ENCODE measurements around the gene MAML2. TPM values are rescaled to one million over a fixed set of nuclear protein-coding genes. Genes with fewer than 3 reads are reported as not detected.

Gene MAML2
- total RNA-seq, 1 experiment from 2014 or later, result 0.11 TPM

DNA sequence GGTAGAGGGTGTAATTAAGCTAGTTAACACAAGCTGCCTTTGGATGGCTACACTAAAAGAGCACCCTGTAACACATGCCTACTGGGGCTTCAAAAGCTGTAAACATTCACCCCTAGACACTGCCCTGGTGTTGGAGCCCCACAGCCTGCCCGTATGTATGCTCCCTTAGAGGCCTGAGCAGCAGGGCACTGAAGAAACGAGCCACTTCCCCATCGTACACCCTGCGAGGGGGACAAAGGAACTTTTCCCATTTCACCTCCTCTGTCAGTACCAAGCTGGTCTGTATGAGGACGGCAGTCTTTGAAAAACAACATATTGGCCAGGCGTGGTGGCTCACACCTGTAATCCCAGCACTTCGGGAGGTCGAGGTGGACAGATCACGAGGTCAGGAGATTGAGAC lies 77.0 kb downstream of the MAML2 start:
- Histone ChIP-seq H3K4me2 (ENCODE audit: low read depth, low read length, poor library complexity, severe bottlenecking) (no peak overlapping the region), H3K9me3 (ENCODE audit: low read length) (no peaks in the 10 kb centered on the region), H3K4me3 (ENCODE audit: low read length) (no peak overlapping the region), H2AFZ (ENCODE audit: low read length) (no peak overlapping the region), H3K27ac (ENCODE audit: low read length) (no peak overlapping the region), H4K20me1 (ENCODE audit: insufficient read depth, low read depth, low read length) (no peaks in the 10 kb centered on the region), H3K36me3 (ENCODE audit: insufficient read depth, low read length) (no peaks in the 10 kb centered on the region), H3K9me2 (replicated peaks; ENCODE audit: insufficient read depth, low read length) (no peaks in the 10 kb centered on the region), H3K9ac (ENCODE audit: low read length) (no peak overlapping the region), H3K79me2 (ENCODE audit: low read length) (no peaks in the 10 kb centered on the region), H3K4me1 (ENCODE audit: low read length) (no peaks in the 10 kb centered on the region), H3K27me3 (ENCODE audit: low read length) (no peaks in the 10 kb centered on the region)
- no peak for DNase-seq

DNA sequence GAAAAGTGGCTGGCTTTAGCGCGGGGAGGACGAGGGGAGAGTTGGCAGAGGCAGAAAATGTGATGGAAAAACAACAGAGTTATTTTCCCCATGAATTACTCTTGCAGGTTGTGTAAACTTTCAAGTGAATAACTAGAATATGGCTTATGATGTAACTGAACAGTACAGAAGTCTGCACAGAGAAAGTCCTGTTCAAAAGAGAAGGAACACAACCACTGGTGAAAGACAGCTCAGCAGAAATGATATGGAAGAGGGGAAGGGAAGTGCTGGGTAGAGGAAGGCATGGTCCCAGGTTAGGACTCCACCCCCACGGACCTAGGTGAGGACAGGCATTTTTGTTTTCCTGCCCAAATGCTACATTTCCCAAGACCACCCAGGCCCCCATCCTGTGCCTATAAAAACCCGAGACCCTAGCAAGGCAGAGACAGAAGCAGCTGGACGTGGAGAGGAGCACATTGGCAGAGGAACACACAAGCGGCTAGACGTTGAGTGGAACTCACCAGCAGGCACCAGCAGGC lies 77.7 kb downstream of the MAML2 start:
- no peaks in the 10 kb centered on the region for H3K9me3 ChIP-seq (ENCODE audit: low read length)
- H3K9ac ChIP-seq (ENCODE audit: low read length), result no peak overlapping the region
- no peak overlapping the region for H3K27ac ChIP-seq (ENCODE audit: low read length)
- no peaks in the 10 kb centered on the region for H3K36me3 ChIP-seq (ENCODE audit: insufficient read depth, low read length)
- no peak for DNase-seq
- no peak overlapping the region for H2AFZ ChIP-seq (ENCODE audit: low read length)
- no peaks in the 10 kb centered on the region for H4K20me1 ChIP-seq (ENCODE audit: insufficient read depth, low read depth, low read length)
- H3K27me3 ChIP-seq (ENCODE audit: low read length), result no peaks in the 10 kb centered on the region
- no peaks in the 10 kb centered on the region for H3K9me2 ChIP-seq (replicated peaks; ENCODE audit: insufficient read depth, low read length)
- no peaks in the 10 kb centered on the region for H3K4me1 ChIP-seq (ENCODE audit: low read length)
- H3K4me2 ChIP-seq (ENCODE audit: low read depth, low read length, poor library complexity, severe bottlenecking), result no peak overlapping the region
- H3K79me2 ChIP-seq (ENCODE audit: low read length), result no peaks in the 10 kb centered on the region
- no peak overlapping the region for H3K4me3 ChIP-seq (ENCODE audit: low read length)

DNA sequence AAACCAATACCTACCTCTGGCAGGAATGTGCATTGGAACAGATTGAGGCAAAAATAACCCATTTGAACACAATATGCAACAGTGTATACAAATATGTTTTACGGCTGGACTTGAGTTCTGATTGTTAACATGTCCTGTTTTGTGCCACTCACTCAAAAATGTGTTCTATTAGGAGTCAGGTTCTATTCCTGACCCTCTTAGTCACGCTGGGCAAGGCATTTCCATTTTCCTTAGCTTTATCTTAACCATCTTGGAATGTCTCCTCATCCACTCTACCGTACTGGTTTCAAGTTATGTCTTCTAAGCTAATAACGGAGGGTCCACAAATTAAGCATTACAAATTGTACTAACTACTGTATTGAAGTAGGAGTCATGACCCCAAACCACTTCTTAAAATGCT lies 78.6 kb downstream of the MAML2 start:
- Histone ChIP-seq H4K20me1 (ENCODE audit: insufficient read depth, low read depth, low read length) (no peaks in the 10 kb centered on the region), H3K27me3 (ENCODE audit: low read length) (no peaks in the 10 kb centered on the region), H3K36me3 (ENCODE audit: insufficient read depth, low read length) (no peaks in the 10 kb centered on the region), H2AFZ (ENCODE audit: low read length) (no peak overlapping the region), H3K4me2 (ENCODE audit: low read depth, low read length, poor library complexity, severe bottlenecking) (no peak overlapping the region), H3K79me2 (ENCODE audit: low read length) (no peaks in the 10 kb centered on the region), H3K9ac (ENCODE audit: low read length) (no peak overlapping the region), H3K4me1 (ENCODE audit: low read length) (no peaks in the 10 kb centered on the region), H3K4me3 (ENCODE audit: low read length) (no peak overlapping the region), H3K27ac (ENCODE audit: low read length) (no peak overlapping the region), H3K9me2 (replicated peaks; ENCODE audit: insufficient read depth, low read length) (no peaks in the 10 kb centered on the region), H3K9me3 (ENCODE audit: low read length) (no peaks in the 10 kb centered on the region)
- no peak for DNase-seq

DNA sequence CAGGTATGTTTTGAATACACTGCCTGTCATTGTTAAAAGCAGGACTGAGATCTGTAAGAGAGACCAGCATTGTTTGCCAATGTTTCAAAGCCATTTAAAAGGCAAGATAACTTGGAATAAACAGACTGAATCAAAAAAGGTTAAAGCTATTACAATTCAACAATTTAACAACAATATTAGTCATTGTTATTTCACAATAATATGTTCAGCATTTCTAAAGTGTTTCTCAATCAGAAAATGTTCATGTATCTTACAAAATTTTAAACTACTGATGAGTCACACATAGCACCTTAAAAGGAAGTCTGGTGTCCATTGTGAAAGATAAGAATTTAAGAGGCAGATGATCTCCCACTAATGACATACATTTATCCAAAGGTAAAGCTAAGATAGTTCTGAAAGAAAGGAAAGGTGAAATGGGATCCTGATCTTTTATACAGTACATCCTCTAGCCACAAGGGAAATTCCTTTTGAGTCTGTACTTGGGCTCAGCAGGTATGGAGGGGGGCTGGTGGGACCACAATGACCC lies 79.7 kb downstream of the MAML2 start:
- no peaks in the 10 kb centered on the region for H3K9me3 ChIP-seq (ENCODE audit: low read length)
- no peak overlapping the region for H3K4me3 ChIP-seq (ENCODE audit: low read length)
- no peaks in the 10 kb centered on the region for H4K20me1 ChIP-seq (ENCODE audit: insufficient read depth, low read depth, low read length)
- H3K9ac ChIP-seq (ENCODE audit: low read length), result no peak overlapping the region
- no peak for DNase-seq
- no peaks in the 10 kb centered on the region for H3K4me1 ChIP-seq (ENCODE audit: low read length)
- H3K79me2 ChIP-seq (ENCODE audit: low read length), result no peaks in the 10 kb centered on the region
- no peak overlapping the region for H3K27ac ChIP-seq (ENCODE audit: low read length)
- H3K4me2 ChIP-seq (ENCODE audit: low read depth, low read length, poor library complexity, severe bottlenecking), result no peak overlapping the region
- no peak overlapping the region for H2AFZ ChIP-seq (ENCODE audit: low read length)
- H3K9me2 ChIP-seq (replicated peaks; ENCODE audit: insufficient read depth, low read length), result no peaks in the 10 kb centered on the region
- H3K36me3 ChIP-seq (ENCODE audit: insufficient read depth, low read length), result no peaks in the 10 kb centered on the region
- no peaks in the 10 kb centered on the region for H3K27me3 ChIP-seq (ENCODE audit: low read length)

DNA sequence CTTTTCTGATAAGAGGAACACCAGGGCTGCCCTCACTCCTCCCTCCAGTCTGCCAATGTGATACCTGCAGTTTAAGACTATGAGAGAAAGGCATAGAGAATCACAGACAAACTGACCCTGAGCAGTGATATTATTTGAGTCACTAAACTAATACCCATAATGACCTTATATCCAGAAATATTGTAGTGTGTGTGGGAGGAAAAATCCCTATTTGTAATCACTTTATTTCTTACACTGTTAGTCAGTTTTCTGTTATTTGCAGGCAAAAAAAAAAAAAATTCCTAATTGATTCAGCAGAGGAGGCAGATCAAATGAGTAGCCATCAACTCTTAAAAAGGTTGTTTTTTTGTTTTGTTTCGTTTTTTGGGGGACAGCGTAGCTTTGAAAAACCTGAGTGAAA lies 82.5 kb downstream of the MAML2 start:
- Histone ChIP-seq H3K4me2 (ENCODE audit: low read depth, low read length, poor library complexity, severe bottlenecking) (no peak overlapping the region), H3K4me1 (ENCODE audit: low read length) (no peaks in the 10 kb centered on the region), H3K9ac (ENCODE audit: low read length) (no peak overlapping the region), H3K4me3 (ENCODE audit: low read length) (no peak overlapping the region), H3K79me2 (ENCODE audit: low read length) (no peaks in the 10 kb centered on the region), H3K36me3 (ENCODE audit: insufficient read depth, low read length) (no peaks in the 10 kb centered on the region), H4K20me1 (ENCODE audit: insufficient read depth, low read depth, low read length) (no peaks in the 10 kb centered on the region), H3K27me3 (ENCODE audit: low read length) (no peaks in the 10 kb centered on the region), H3K27ac (ENCODE audit: low read length) (no peak overlapping the region), H3K9me3 (ENCODE audit: low read length) (no peaks in the 10 kb centered on the region), H3K9me2 (replicated peaks; ENCODE audit: insufficient read depth, low read length) (no peaks in the 10 kb centered on the region), H2AFZ (ENCODE audit: low read length) (no peak overlapping the region)
- no peak for DNase-seq

DNA sequence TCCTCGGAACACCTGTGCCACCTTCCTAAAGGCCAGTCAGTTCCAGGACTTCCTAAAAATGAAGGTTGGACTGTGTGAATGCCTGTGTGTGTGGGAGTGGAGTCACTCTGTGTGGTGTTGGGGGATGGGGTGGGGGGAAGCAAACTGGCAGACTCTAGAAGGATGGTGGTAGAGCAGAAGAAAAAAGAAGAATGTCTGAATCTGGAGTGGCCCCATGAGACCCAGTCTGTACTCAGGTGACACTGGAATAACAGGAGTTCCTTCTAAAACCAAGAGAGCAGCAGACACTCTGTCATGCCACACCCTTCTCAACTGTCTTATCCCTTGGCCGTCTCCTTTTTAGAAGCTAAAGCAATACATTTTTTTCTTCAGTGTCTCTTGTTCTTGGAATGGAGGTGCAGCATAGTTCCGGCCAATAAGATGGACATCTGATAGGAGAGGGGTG lies 82.9 kb downstream of the MAML2 start:
- no peaks in the 10 kb centered on the region for H3K4me1 ChIP-seq (ENCODE audit: low read length)
- no peak overlapping the region for H3K4me3 ChIP-seq (ENCODE audit: low read length)
- no peaks in the 10 kb centered on the region for H3K9me2 ChIP-seq (replicated peaks; ENCODE audit: insufficient read depth, low read length)
- H3K27me3 ChIP-seq (ENCODE audit: low read length), result no peaks in the 10 kb centered on the region
- H3K9ac ChIP-seq (ENCODE audit: low read length), result no peak overlapping the region
- no peaks in the 10 kb centered on the region for H3K79me2 ChIP-seq (ENCODE audit: low read length)
- no peaks in the 10 kb centered on the region for H3K36me3 ChIP-seq (ENCODE audit: insufficient read depth, low read length)
- no peaks in the 10 kb centered on the region for H4K20me1 ChIP-seq (ENCODE audit: insufficient read depth, low read depth, low read length)
- H3K4me2 ChIP-seq (ENCODE audit: low read depth, low read length, poor library complexity, severe bottlenecking), result no peak overlapping the region
- DNase-seq, result no peak
- H3K9me3 ChIP-seq (ENCODE audit: low read length), result no peaks in the 10 kb centered on the region
- no peak overlapping the region for H3K27ac ChIP-seq (ENCODE audit: low read length)
- H2AFZ ChIP-seq (ENCODE audit: low read length), result no peak overlapping the region

DNA sequence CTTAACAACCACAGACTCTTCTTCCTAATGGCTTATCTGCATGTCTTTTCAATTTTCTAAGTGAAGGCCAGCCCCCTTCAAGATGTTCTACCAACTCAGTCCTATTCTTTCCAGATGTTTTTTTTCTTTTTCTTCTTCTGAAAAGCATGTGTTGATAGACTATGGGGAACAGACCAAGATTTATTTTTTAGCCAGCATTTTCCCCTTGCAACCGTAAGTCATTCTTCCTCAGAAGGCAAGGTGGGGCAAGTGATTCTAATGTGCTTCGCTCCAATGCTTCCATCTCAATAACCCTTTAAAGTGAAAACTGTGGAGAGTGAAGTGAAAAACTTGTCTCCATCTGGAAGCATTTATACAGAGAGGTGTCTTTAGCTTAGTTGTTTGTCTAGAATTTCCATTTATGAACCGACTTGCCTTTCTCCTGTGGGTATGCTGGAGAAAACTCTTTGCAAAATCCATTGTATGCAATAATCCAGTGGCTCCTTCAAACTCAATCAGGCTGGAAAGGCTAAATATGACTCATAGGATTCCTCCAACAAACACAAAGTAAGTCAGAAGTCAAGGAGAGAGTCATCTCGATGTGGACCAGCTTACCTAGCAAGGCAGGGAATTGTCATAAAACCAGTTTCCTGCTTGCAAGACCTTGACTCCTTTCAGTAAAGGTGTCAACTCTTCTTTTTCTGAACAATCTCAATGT lies 83.7 kb downstream of the MAML2 start:
- H3K27me3 ChIP-seq (ENCODE audit: low read length), result no peaks in the 10 kb centered on the region
- no peaks in the 10 kb centered on the region for H3K79me2 ChIP-seq (ENCODE audit: low read length)
- H3K9ac ChIP-seq (ENCODE audit: low read length), result no peak overlapping the region
- H2AFZ ChIP-seq (ENCODE audit: low read length), result no peak overlapping the region
- DNase-seq, result no peak
- no peaks in the 10 kb centered on the region for H3K4me1 ChIP-seq (ENCODE audit: low read length)
- no peaks in the 10 kb centered on the region for H3K9me3 ChIP-seq (ENCODE audit: low read length)
- H3K4me2 ChIP-seq (ENCODE audit: low read depth, low read length, poor library complexity, severe bottlenecking), result no peak overlapping the region
- H3K27ac ChIP-seq (ENCODE audit: low read length), result no peak overlapping the region
- H3K9me2 ChIP-seq (replicated peaks; ENCODE audit: insufficient read depth, low read length), result no peaks in the 10 kb centered on the region
- no peaks in the 10 kb centered on the region for H4K20me1 ChIP-seq (ENCODE audit: insufficient read depth, low read depth, low read length)
- H3K4me3 ChIP-seq (ENCODE audit: low read length), result no peak overlapping the region
- H3K36me3 ChIP-seq (ENCODE audit: insufficient read depth, low read length), result no peaks in the 10 kb centered on the region

DNA sequence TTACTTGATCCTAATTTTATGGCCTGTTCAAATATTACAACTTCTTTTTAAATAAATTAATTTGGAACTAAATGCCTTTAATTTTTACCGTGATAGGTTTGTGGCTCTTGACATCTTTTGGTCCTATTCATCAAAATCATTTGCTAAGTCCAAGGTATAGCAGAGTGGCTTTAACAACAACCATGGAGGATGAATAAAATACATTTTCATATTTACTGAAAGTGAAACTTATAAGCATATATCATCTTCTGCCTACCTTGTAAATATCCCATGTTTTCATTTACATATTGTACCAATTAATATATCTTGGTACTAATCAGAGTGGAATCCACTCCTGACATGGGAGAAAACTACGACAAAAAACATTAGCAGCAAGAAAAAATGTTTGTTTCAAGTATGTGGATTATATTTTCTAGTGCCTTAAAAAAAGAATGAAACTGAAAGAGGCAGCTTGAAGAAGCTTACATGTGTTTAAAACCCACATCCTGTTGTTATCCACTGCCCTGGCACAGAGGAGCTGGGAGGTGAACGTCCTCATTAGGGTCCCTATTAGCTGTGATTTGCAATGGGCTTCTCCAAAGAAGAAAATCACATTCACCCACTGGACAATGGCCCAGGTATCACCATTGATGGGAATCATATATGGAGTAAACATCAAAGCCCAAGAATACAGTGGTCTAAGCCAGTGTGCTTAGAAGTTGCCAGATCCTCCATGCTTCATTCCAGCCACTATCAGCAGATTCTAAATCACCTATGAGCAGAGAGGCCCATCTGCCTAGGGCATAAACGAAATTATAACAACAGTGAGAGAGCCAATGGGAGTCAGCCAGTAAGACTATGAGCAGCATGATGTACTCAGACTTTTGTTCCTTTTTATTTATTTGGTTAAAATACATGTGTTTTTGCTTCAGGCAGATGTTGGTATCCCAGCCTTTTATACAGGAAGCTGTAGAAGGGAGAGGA lies 84.7 kb downstream of the MAML2 start:
- Histone ChIP-seq H3K27ac (ENCODE audit: low read length) (no peak overlapping the region), H3K36me3 (ENCODE audit: insufficient read depth, low read length) (no peaks in the 10 kb centered on the region), H3K4me3 (ENCODE audit: low read length) (no peak overlapping the region), H3K9me3 (ENCODE audit: low read length) (no peaks in the 10 kb centered on the region), H3K79me2 (ENCODE audit: low read length) (no peaks in the 10 kb centered on the region), H4K20me1 (ENCODE audit: insufficient read depth, low read depth, low read length) (no peaks in the 10 kb centered on the region), H2AFZ (ENCODE audit: low read length) (no peak overlapping the region), H3K4me1 (ENCODE audit: low read length) (no peaks in the 10 kb centered on the region), H3K27me3 (ENCODE audit: low read length) (no peaks in the 10 kb centered on the region), H3K9ac (ENCODE audit: low read length) (no peak overlapping the region), H3K4me2 (ENCODE audit: low read depth, low read length, poor library complexity, severe bottlenecking) (no peak overlapping the region), H3K9me2 (replicated peaks; ENCODE audit: insufficient read depth, low read length) (no peaks in the 10 kb centered on the region)
- no peak for DNase-seq

All from Karpas-422 (cell line).